ENCODE results near the gene SLC7A14.

The SLC7A14 gene

DNA sequence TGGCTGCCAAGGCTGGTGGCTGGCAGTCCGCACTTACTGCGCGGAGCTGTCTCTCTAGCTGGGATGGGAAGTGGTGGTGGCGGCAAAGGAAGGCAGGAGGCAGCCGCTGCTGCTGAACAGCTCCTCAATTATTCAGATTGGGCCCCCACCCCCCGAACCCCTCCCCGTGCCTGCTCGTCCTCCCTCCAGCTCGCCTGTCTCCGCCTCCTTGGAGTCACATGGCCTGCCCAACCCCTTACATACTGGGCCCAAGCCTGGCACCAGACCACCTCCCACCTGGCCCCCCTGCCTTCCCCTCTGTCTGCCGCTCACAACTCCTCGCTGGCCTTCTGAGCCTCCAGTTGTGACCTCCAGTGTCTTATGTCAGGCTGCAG, at the start of gene SLC7A14:
TSS of gene SLC7A14 (minus strand) at position 139 of the 374 bp plus-strand sequence. CDS start 59,139 bp downstream, outside the sequence.
- H3K4me1 ChIP-seq (ENCODE audit: insufficient read depth, low read length, poor library complexity, severe bottlenecking) = no peaks in the 10 kb centered on the region
- no peak within 1 kb of the TSS for H3K9ac ChIP-seq (ENCODE audit: low read depth, low read length, poor library complexity, severe bottlenecking)
- no peak within 1 kb of the TSS for H2AFZ ChIP-seq (ENCODE audit: low read length)
- H3K4me2 ChIP-seq (ENCODE audit: low read depth, low read length, poor library complexity, severe bottlenecking) = no peak within 1 kb of the TSS
- no peaks in the 10 kb centered on the region for H3K9me3 ChIP-seq (ENCODE audit: insufficient read depth, low read depth, low read length)
- H3F3A ChIP-seq (ENCODE audit: low read depth) = no peaks in the 10 kb centered on the region
- no peak within 1 kb of the TSS for H3K4me3 ChIP-seq (ENCODE audit: low read length, poor library complexity, severe bottlenecking)
- no peaks in the 10 kb centered on the region for H4K20me1 ChIP-seq (ENCODE audit: insufficient read depth, low read length, poor library complexity, severe bottlenecking)
- no peaks in the 10 kb centered on the region for H3K27me3 ChIP-seq (ENCODE audit: insufficient read depth, low read length, poor library complexity, severe bottlenecking)
- H3K36me3 ChIP-seq (ENCODE audit: insufficient read depth, low read length) = no peaks in the 10 kb centered on the region
- no peaks in the 10 kb centered on the region for H3K9me2 ChIP-seq (replicated peaks; ENCODE audit: low read depth, low read length)
- TF ChIP-seq, protein P1, sequence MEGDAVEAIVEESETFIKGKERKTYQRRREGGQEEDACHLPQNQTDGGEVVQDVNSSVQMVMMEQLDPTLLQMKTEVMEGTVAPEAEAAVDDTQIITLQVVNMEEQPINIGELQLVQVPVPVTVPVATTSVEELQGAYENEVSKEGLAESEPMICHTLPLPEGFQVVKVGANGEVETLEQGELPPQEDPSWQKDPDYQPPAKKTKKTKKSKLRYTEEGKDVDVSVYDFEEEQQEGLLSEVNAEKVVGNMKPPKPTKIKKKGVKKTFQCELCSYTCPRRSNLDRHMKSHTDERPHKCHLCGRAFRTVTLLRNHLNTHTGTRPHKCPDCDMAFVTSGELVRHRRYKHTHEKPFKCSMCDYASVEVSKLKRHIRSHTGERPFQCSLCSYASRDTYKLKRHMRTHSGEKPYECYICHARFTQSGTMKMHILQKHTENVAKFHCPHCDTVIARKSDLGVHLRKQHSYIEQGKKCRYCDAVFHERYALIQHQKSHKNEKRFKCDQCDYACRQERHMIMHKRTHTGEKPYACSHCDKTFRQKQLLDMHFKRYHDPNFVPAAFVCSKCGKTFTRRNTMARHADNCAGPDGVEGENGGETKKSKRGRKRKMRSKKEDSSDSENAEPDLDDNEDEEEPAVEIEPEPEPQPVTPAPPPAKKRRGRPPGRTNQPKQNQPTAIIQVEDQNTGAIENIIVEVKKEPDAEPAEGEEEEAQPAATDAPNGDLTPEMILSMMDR (conservative IDR thresholded peaks at IDR 0.05; ENCODE audit: low read length) = no peak
- no peak for TF ChIP-seq EZH2phosphoT487 (IDR thresholded peaks at IDR 0.05; ENCODE audit: borderline replicate concordance)
- H3K79me2 ChIP-seq (ENCODE audit: insufficient read depth, low read length) = no peaks in the 10 kb centered on the region

DNA sequence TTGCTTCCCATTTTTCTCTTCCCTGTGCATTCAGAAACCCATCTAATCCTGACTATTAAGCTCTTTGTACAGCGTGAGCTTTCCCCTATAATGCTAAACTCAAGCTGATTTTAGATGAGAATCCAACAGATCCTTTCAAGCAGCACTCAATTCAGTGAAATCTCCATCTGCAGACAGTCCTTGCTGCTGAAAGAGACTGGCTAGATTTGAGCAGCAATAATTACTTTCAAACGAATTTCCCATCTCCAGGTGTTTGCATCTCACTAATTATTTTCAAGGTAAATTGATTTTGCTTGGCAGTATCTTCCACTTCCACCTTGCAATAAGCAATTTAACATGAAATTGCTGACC, 49.5 kb upstream of the SLC7A14 start:
- H3K4me3 ChIP-seq (ENCODE audit: low read length, poor library complexity, severe bottlenecking) = no peak overlapping the region
- no peak overlapping the region for H3K4me2 ChIP-seq (ENCODE audit: low read depth, low read length, poor library complexity, severe bottlenecking)
- no peaks in the 10 kb centered on the region for H3K9me3 ChIP-seq (ENCODE audit: insufficient read depth, low read depth, low read length)
- H3F3A ChIP-seq (ENCODE audit: low read depth) = no peaks in the 10 kb centered on the region
- no peak for TF ChIP-seq EZH2phosphoT487 (IDR thresholded peaks at IDR 0.05; ENCODE audit: borderline replicate concordance)
- TF ChIP-seq, protein P1 (conservative IDR thresholded peaks at IDR 0.05; ENCODE audit: low read length) = no peak
- no peaks in the 10 kb centered on the region for H3K9me2 ChIP-seq (replicated peaks; ENCODE audit: low read depth, low read length)
- H2AFZ ChIP-seq (ENCODE audit: low read length) = no peak overlapping the region
- no peaks in the 10 kb centered on the region for H3K79me2 ChIP-seq (ENCODE audit: insufficient read depth, low read length)
- H3K9ac ChIP-seq (ENCODE audit: low read depth, low read length, poor library complexity, severe bottlenecking) = no peak overlapping the region
- no peaks in the 10 kb centered on the region for H3K4me1 ChIP-seq (ENCODE audit: insufficient read depth, low read length, poor library complexity, severe bottlenecking)
- H3K36me3 ChIP-seq (ENCODE audit: insufficient read depth, low read length) = no peaks in the 10 kb centered on the region
- H3K27me3 ChIP-seq (ENCODE audit: insufficient read depth, low read length, poor library complexity, severe bottlenecking) = no peaks in the 10 kb centered on the region
- no peaks in the 10 kb centered on the region for H4K20me1 ChIP-seq (ENCODE audit: insufficient read depth, low read length, poor library complexity, severe bottlenecking)

DNA sequence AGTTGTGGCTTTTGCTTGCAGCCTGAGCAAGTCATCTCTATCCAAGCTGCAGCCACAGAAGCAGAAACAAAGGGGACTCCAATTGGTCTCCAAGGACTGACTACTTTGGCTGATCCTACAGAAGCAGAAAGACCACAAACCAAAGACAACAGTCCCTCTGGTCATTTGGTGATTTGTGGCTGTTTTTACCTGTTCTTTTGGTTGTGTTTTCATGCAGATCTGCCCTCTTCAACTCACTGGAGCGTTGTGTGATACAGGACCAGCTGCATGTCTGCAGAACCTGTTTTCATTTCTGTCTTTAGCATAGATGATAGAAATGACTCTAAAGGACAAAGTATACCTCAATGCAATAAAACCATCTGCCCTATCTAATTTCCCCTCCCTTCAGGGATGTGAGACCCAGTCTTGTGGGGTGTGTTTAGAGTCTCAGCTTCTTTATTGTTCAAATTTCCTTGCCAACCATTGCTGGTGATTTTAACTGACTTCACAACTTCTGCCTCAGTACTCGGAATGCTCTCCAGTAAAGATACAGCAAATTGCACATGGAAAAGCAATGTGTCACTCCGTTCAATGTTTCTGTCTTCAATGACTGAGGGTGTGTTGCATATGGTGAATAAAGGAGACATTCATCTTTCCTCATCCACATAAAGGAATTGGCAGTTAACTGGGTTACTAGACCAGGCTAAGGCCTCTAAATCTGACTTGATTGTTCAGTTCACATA, 48.9 kb upstream of the SLC7A14 start:
- Histone ChIP-seq H3K4me3 (ENCODE audit: low read length, poor library complexity, severe bottlenecking) (no peak overlapping the region), H3K27me3 (ENCODE audit: insufficient read depth, low read length, poor library complexity, severe bottlenecking) (no peaks in the 10 kb centered on the region), H3K79me2 (ENCODE audit: insufficient read depth, low read length) (no peaks in the 10 kb centered on the region), H3K4me2 (ENCODE audit: low read depth, low read length, poor library complexity, severe bottlenecking) (no peak overlapping the region), H3K9me2 (replicated peaks; ENCODE audit: low read depth, low read length) (no peaks in the 10 kb centered on the region), H3K4me1 (ENCODE audit: insufficient read depth, low read length, poor library complexity, severe bottlenecking) (no peaks in the 10 kb centered on the region), H2AFZ (ENCODE audit: low read length) (no peak overlapping the region), H3K36me3 (ENCODE audit: insufficient read depth, low read length) (no peaks in the 10 kb centered on the region), H4K20me1 (ENCODE audit: insufficient read depth, low read length, poor library complexity, severe bottlenecking) (no peaks in the 10 kb centered on the region), H3K9me3 (ENCODE audit: insufficient read depth, low read depth, low read length) (no peaks in the 10 kb centered on the region), H3K9ac (ENCODE audit: low read depth, low read length, poor library complexity, severe bottlenecking) (no peak overlapping the region), H3F3A (ENCODE audit: low read depth) (no peaks in the 10 kb centered on the region)
- TF ChIP-seq, protein P1 (conservative IDR thresholded peaks at IDR 0.05; ENCODE audit: low read length) = no peak
